GM21619 (cell line): ENCODE data around the gene HPCAL1.

Experiments used
- ATAC-seq: cut with Tn5 transposase; IDR thresholded peaks from one replicate; pipeline ENCODE4 v1.9.1; 2021; ENCODE audit not compliant: unreplicated experiment

The HPCAL1 gene

GRCh38 chr2:10320575-10320931 is 17.8 kb downstream of the HPCAL1 start:
- ATAC-seq = no peak

DNA sequence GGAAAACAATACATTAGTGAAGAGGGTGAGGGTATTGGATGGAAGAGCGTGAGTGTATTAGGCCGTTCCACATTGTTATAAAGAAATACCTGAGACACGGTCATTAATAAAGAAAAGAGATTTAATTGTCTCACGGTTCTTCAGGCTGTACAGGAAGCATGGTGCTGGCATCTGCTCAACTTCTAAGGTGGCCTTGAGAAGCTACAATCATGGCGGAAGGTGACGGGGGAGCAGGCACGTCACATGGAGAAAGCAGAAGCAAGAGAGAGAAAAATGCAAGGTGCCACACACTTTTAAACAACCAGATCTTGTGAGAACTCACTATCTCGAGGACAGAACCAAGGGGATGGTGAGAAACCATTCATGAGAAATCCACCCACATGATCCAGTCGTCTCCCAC is 18.2 kb downstream of the HPCAL1 start:
- ATAC-seq = no peak

- no peak for ATAC-seq
Measured at GRCh38 chr2:10321622-10322021, 18.9 kb downstream of the HPCAL1 start.

DNA sequence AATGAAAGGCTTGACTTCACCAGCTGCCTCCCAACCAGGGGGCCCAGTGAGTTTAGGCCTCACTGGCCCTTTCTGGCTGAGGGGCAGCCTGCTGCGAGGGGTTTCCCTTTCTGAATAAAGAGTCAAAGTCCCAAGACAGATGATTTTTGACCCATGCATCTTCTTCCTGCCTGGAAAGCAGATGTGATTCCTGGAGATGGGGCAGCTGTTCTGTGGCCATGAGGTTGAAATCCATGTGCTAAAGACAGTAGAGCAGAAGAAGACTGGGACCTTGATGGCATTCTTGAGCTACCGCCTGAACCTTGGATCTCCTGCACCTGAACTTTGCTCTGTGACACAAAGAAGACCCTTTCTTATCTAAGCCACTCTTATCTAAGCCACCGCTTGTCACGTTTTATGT is 19.8 kb downstream of the HPCAL1 start:
- no peak for ATAC-seq

GRCh38 chr2:10322973-10323372 is 20.3 kb downstream of the HPCAL1 start:
- ATAC-seq = no peak

DNA sequence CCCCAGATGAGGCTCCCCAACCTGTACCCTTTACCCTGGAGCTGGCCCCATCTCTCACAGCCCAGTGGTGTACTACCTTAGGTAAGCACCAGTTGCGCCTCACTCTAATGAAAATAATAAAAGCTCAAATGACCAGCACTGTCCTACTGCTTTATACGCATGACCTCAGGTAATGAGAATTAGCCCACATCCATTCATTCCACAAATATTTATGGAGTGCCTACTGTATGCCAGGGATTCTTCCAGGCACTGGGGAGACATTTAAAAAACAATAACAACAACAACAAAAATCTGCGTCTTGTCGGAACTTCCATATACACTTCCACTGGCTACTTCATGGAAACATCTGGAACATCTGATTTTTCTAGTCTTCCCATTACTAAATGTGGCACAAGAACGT is 20.8 kb downstream of the HPCAL1 start:
- no peak for ATAC-seq

GRCh38 chr2:10324095-10324832 is 21.6 kb downstream of the HPCAL1 start:
- ATAC-seq = no peak

GRCh38 chr2:10325278-10326145 is 22.8 kb downstream of the HPCAL1 start:
- ATAC-seq = no peak

- ATAC-seq = no peak
Measured at GRCh38 chr2:10326151-10326616, 23.5 kb downstream of the HPCAL1 start.

GRCh38 chr2:10326707-10327594 is 24.2 kb downstream of the HPCAL1 start:
- no peak for ATAC-seq

DNA sequence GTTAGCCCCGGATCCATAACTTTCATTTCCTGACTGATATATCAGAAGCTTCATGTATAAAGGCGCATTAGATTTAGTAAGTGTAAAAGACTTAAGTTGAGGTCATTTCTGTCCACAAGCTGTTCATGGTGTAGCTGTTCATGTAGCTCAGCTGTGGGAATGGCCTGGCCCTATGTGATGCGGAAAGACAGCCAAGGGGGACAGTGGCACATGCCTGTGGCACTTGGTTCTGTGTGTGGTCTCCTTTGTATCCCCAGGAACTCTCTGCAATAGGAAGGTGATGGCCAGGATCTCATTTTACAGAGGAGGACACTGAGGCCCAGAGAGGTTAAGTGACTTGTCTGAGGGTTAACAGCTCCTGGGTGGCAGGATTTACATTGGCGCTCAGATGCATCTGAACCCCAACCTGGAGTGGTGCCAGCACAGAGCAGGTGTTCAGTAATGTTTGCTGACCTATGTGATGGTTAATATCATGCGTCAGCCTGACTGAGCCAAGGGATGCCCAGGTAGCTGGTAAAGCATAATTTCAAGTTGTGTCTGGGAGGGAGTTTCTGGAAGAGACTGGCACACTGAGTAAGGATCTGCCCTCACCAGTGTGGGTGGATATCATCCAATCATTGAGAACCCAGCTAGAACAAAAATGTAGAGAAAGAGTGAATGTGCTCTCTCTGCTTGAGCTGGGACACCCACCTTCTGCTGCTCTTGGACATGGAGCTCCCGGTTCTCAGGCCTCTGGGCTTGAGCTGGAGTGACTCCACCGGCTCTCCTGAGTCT is 25.4 kb downstream of the HPCAL1 start:
- no peak for ATAC-seq

DNA sequence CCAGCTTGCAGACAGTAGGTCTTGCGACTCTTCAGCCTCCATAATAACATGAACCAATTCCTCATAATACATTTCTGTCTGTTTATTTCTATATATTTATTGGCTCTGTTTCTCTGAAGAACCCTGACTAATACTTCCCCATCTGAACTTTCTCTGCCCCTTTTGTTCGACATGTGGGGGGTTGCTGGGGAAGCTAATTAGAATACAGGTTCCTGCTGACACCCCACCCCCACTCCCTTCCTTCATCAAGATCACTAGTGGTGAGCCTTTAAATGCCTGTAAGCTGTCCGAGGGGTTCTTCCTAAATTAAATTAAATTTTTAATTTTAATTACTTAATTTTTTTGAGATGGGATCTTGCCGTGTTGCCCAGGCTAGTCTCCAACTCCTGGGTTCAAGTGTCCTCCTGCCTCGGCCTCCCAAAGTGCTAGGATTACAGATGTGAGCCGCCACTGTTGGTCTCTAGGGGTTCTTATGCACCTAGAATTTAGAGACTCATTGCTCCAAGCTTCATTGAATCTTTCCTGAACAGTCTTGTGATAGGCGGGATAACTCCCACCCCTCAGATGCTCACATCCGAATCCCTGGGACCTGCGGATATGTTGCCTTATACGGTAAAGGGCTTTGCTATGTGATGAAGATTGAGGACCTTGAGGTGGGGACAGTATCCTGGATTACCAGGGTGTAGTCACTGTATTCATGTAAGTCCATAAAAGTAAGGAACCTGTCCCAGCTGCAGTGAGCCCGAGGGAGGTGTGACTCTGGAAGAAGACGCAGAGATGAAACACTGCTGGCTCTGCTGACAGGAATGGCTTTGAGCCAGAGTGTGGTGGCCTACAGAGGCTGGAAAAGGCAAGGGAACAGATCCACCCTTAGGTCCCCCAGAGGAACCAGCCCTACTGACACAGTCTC is 26.2 kb downstream of the HPCAL1 start:
- ATAC-seq = no peak

DNA sequence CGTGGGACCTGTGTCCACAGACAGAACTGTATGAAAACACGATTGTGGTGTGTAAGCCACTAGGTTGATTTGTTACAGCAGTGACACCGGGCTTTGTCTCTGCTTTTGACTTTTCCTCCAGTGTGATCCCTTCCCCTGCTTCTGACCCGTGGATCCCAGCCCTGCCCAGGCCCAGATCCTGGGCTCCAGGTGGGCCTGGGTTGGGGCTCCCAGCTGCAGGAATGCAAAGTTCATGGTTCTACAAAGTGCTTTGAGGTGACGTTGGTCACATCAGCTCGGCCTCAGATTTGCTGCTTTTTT is 26.8 kb downstream of the HPCAL1 start:
- no peak for ATAC-seq

DNA sequence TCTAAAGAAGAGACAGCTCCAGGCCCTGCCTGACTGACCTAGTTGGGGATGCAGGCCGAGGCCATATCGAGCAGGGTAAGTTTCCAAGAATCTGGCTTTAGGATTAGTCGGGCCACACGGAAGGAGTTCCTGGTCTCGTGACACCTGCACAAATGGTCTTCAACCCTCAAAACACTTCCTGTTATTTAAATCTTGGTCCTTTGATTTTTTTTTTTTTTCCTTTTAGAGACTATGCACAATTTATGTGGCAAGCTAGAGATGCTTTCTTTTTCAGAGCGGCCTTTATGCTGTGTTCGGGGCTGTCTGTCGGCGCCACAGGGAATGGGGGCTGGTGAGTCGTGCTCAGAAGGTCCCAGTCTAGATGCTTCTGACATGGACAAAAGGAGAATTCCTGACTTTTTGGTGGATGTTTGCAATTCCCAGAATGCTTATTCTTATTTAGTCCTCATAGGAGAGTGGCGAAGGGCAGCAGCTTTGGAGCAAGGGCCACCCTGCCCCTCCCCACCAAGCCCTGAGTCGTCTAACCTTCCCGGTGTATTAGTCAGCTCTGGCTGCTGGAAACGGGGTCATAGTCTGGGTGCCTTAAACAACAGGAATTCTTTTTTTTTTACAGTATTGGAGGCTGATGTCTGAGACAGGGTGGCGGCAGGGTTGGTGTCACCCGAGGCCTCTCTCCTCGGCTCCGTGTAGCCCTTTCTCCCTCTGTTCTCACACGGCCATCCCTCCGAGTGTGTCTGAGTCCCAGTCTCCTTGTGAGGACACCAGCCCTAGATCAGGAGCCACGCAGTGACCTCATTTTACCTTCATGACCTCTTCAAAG is 27.4 kb downstream of the HPCAL1 start:
- no peak for ATAC-seq

- ATAC-seq = no peak
Measured at GRCh38 chr2:10330700-10331026, 28.0 kb downstream of the HPCAL1 start.

DNA sequence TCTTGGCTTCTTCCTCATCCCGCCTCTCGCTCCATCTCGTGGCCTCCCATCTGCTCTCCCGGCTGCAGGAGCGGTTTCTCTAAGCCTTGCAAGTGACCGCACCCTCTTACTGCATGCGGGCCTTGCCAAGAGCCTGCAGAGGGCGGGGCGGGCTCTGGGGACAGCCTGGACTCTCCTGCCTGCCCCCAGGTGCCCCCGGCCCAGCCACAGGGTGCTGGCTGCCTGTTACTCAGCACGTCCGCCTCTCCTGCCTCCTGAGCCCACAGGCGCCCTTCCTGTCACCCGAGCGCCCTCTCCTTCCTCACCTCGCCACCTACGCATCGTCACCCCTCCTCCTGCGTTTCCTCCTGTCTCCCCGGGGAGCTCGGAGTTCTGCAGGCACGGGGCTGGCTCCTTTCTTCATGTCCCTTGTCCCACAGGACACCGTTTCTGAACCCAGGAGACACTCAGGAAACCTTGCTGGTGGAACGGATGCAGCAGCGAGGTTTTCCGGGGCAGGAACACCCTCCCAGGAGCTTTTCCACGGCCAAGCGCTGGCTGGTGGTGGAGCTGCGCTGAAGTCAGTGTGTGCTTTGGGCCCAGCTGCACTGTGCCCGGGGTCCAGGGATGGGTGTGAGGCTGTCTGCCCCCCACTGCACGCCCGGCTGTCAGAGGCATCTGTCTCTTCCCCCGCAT is 28.5 kb downstream of the HPCAL1 start:
- ATAC-seq = peak; percentile 69

GRCh38 chr2:10331702-10332401 is 29.1 kb downstream of the HPCAL1 start:
- peak; percentile 66 for ATAC-seq
